ENCODE measurements around the gene PRDM16. TPM values are rescaled to one million over a fixed set of nuclear protein-coding genes. Genes with fewer than 3 reads are reported as not detected.

PRDM16 gene
- total and polyA plus RNA-seq, 7 donors, result 0.04 to 1.2 (median 0.31) TPM

DNA sequence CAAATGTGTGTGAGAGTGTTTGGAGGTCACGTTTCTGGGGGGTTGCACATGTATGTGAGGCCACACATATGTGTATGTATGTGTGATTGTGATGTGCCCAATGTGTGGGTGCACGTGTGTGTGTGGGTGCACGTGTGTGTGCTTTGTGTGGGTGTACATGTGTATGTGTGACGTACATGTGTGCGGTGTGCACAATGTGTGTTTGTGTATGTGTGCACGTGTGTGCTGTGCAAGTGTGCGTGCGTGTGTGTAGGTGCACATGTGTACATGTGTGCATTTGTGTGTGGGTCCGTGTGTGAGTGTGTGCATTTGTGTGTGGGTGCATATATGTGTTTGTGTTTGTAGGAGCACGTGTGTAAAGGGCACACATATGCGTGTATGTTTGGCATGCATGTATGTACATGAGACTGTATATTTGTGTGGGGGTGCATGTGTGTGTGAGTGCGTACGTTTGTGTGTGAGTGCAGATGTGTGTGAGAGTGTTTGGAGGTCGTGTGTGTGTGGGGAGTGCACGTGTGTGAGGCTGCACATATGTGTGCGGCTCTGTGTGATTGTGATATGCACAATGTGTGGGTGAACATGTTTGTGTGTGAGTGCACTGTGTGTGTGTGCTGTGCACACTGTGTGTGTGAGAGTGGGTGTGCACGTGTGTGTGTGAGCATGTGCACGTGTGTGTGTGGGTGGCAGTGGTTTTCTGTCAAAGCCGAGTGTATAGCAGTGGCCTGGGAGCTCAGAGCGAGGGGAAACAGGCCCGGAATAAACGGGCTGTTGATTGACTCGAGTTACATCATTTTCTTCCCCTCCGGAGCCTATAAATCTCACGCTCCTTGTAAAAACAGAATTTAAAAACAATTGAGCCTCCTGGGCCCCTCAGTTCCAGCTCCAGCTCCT lies 252.8 kb downstream of the PRDM16 start:
- H3K27ac ChIP-seq, result no peak overlapping the region
- intact Hi-C loops (cut with DNase I), result no loop called here
- no peak for ATAC-seq
- H3K36me3 ChIP-seq (ENCODE audit: insufficient read depth in 1 of 2, low read depth in 1 of 2), result no peaks in the 10 kb centered on the region
- TF ChIP-seq, protein P1, sequence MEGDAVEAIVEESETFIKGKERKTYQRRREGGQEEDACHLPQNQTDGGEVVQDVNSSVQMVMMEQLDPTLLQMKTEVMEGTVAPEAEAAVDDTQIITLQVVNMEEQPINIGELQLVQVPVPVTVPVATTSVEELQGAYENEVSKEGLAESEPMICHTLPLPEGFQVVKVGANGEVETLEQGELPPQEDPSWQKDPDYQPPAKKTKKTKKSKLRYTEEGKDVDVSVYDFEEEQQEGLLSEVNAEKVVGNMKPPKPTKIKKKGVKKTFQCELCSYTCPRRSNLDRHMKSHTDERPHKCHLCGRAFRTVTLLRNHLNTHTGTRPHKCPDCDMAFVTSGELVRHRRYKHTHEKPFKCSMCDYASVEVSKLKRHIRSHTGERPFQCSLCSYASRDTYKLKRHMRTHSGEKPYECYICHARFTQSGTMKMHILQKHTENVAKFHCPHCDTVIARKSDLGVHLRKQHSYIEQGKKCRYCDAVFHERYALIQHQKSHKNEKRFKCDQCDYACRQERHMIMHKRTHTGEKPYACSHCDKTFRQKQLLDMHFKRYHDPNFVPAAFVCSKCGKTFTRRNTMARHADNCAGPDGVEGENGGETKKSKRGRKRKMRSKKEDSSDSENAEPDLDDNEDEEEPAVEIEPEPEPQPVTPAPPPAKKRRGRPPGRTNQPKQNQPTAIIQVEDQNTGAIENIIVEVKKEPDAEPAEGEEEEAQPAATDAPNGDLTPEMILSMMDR (IDR thresholded peaks at IDR 0.05), result no peak
- 74 to 77% (median 75%) methylated on average over 25 of the region's 25 CpGs for WGBS, 3 donors
- no peak overlapping the region for H3K4me3 ChIP-seq
- DNase-seq, result no peak
- H3K4me1 ChIP-seq, result no peaks in the 10 kb centered on the region
- H3K9me3 ChIP-seq, result no peaks in the 10 kb centered on the region
- peaks cover 0 to 45% (median 3%) of the 10 kb centered on the region in 3 donors for H3K27me3 ChIP-seq (ENCODE audit: insufficient read depth in 3 of 3, low read length in 2 of 3)

DNA sequence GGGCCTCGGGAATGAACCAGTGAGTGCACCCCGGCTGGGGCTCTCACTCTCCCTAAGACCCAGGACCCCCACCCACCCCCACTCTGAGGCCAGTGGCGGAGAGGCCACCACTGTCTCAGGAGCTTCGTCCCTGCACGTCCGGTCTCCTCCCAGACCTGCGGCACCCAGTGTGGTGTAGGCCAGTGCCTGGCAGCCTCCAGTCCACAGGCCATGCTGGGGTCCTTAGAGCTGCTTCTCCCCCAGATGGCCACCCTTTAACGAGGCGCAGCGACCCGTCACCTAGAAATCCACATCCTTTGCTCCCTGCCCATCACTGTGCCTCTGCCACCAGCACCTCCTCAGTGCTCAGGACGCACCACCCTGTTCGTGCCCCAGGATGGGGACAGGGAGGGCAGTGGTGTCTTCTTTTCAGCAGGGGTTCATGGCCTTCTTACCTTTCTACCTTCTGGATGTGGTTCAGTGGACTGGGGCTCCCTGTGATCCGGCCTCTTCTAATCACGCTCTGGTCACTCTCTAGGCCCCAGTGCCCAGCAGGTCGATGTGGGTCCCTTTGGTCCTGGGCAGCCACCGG lies 253.5 kb downstream of the PRDM16 start:
- intact Hi-C loops (cut with DNase I), result no loop called here
- no peaks in the 10 kb centered on the region for H3K9me3 ChIP-seq
- no peaks in the 10 kb centered on the region for H3K4me1 ChIP-seq
- TF ChIP-seq, protein P1 (IDR thresholded peaks at IDR 0.05), result no peak
- no peak for DNase-seq
- ATAC-seq, result no peak
- H3K36me3 ChIP-seq (ENCODE audit: insufficient read depth in 1 of 2, low read depth in 1 of 2), result no peaks in the 10 kb centered on the region
- WGBS, 3 donors, result 87 to 88% (median 87%) methylated on average over 17 of the region's 17 CpGs
- peaks cover 0 to 37% (median 3%) of the 10 kb centered on the region in 3 donors for H3K27me3 ChIP-seq (ENCODE audit: insufficient read depth in 3 of 3, low read length in 2 of 3)
- H3K4me3 ChIP-seq, result no peak overlapping the region
- H3K27ac ChIP-seq, result no peak overlapping the region

DNA sequence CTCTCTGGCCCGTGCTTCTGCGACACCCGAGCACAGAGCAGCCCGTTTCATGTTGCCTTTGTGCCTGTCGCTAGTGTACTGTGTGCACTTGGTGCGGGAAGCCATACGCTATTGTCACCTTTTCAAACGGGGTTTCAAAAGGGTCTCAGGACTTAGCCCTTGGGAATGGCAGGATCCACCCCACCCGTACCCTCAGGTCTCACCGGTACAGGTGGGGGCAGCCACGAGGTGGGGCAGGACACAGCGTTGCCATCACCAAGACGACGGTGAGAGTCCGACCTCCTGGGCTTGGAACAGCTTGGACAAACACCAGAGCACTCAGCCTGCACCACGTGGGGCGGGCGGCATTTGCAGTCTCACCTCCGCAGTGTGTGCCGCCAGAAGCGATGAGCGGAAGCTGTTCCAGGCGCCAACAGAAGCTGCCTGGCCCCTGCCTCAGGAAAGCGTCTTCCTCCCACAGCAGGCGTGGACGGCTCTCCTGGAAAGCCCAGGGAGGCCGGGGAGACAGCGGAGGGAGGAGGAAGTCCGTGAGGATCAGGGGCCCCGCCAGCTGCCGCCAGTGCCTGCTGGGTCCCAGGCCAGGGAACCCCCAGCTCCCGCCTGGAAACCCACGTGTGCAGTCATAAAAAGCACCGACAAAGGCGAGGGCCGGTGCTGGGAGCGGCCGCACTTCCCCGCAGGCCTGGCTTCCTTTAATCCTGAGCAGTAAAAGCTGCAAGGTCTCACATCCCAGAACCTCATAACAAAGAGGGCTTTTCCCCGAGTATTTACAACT lies 254.2 kb downstream of the PRDM16 start:
- no peak for DNase-seq
- Histone ChIP-seq H3K27ac (no peak overlapping the region), H3K27me3 (ENCODE audit: insufficient read depth in 3 of 3, low read length in 2 of 3) (peaks cover 0 to 31% (median 3%) of the 10 kb centered on the region in 3 donors), H3K36me3 (ENCODE audit: insufficient read depth in 1 of 2, low read depth in 1 of 2) (no peaks in the 10 kb centered on the region), H3K4me1 (no peaks in the 10 kb centered on the region), H3K4me3 (no peak overlapping the region), H3K9me3 (no peaks in the 10 kb centered on the region)
- TF ChIP-seq, protein P1 (IDR thresholded peaks at IDR 0.05), result no peak
- no peak for ATAC-seq
- intact Hi-C loops (cut with DNase I), result no loop called here
- 55 to 64% (median 61%) methylated on average over 39 to 40 of the region's 40 CpGs for WGBS, 3 donors

DNA sequence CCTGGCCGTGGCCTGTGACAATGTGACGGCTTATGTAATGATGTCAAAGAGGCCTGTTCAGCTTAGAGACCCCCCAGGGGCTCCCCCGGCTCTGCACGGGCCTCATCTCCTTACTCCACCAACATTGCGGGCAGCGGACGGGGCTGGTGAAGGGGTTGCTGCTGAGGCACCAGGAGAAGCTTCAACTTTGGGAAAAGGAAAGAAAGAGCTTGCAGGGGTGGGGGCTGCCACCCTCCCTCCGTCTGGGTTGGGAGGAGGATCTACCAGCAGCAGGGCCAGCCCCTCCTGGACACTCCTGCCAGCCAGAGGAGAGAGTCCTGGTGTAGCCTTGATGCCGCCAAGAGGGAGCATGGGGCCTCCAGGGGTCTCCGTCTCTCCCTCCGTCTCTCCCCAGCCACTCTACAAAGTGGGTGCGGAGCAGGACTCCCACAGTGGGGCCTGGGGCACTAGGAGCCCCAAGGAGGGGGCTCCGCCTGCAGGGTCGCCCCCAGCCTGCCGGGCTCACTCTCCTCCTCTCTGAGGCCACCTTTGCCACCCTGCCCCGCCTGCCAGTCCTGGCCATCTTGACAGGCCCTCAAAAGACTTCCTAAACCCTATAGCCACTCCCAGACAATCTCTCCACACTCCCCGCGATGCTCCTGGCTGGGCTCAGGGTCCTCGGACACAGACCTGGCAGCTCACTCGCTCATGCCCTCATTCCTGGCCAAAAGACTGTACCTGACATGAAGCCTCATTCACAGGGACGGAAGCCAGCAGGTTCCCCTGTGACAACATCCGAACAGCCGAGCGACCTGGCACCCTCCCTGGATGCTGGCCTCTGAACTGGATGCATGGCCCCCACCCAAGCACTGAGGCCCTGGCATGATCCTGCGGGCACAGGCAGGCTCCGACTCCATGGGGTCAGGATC lies 255.0 kb downstream of the PRDM16 start:
- Histone ChIP-seq H3K4me3 (no peak overlapping the region), H3K27ac (no peak overlapping the region), H3K9me3 (no peaks in the 10 kb centered on the region), H3K4me1 (no peaks in the 10 kb centered on the region), H3K27me3 (ENCODE audit: insufficient read depth in 3 of 3, low read length in 2 of 3) (peaks cover 0 to 31% (median 3%) of the 10 kb centered on the region in 3 donors), H3K36me3 (ENCODE audit: insufficient read depth in 1 of 2, low read depth in 1 of 2) (no peaks in the 10 kb centered on the region)
- WGBS, 3 donors, result 86 to 88% (median 87%) methylated on average over 23 to 26 of the region's 26 CpGs
- no peak for DNase-seq
- TF ChIP-seq, protein P1 (IDR thresholded peaks at IDR 0.05), result no peak
- intact Hi-C loops (cut with DNase I), result no loop called here
- ATAC-seq, result no peak
